Ascending aorta (tissue), 2 donors: ENCODE results near the gene NUAK1. TPM values are rescaled to one million over a fixed set of nuclear protein-coding genes. Genes with fewer than 3 reads are reported as not detected.
A peak's percentile ranks its signal among the peaks of the same experiment; 100 is the strongest.

Experiments
- DNase-seq, 2 donors: peaks; one replicate each; pipeline ENCODE4 v3.0.0-alpha.2; 2019; ENCODE audit warnings: low spot score in 2 of 2
- H3K27ac ChIP-seq, 2 donors: fragments of 200-600 bp; sonication (generic); one replicate each; pipeline ENCODE4 v1.5.1; 2016 to 2017; ENCODE audit warnings: mild to moderate bottlenecking in 1 of 2
- H3K27me3 ChIP-seq: fragments of 200-600 bp; sonication (generic); one replicate; pipeline ENCODE4 v1.5.1; 2017
- H3K36me3 ChIP-seq, 2 donors: fragments of 200-600 bp; sonication (generic); one replicate each; pipeline ENCODE4 v1.5.1; 2016
- H3K4me1 ChIP-seq, 2 donors: fragments of 200-600 bp; sonication (generic); one replicate each; pipeline ENCODE4 v1.5.1; 2016 to 2017; ENCODE audit warnings: mild to moderate bottlenecking in 1 of 2
- H3K4me3 ChIP-seq, 2 donors: fragments of 200-600 bp; sonication (generic); one replicate each; pipeline ENCODE4 v1.5.1; 2016 to 2017; ENCODE audit warnings: mild to moderate bottlenecking in 1 of 2
- H3K9me3 ChIP-seq, 2 donors: fragments of 200-600 bp; sonication (generic); one replicate each; pipeline ENCODE4 v1.5.1; 2016
- CTCF ChIP-seq, 3 experiments: fragments of 200-600 bp in 2 of 3; fragments of 450-650 bp in 1 of 3; sonication (generic) in 2 of 3; IDR thresholded peaks; one replicate each; pipeline ENCODE4 v1.5.1; 2016 to 2019; ENCODE audit warnings: antibody characterized with exemption in 3 of 3, mild to moderate bottlenecking in 1 of 3, moderate library complexity in 1 of 3
- intact Hi-C: fragments of 100-400 bp; cut with DNase I; formaldehyde crosslinking; loops from one replicate; pipeline ENCODE4 v1.15.1; 2023
- total RNA-seq: library from RNA; depleted of rRNA; stranded (reverse); fragments of >200 nt; gene quantifications from one replicate; pipeline ENCODE4 v1.1.0, GENCODE V29; 2016

The NUAK1 gene
- total RNA-seq, 1 donor from 2014 or later = 29.7 TPM

GRCh38 chr12:106085213-106085612 lies 53.5 kb downstream of the NUAK1 start:
- intact Hi-C loops = no loop called here
- no peak for TF ChIP-seq CTCF (IDR thresholded peaks at IDR 0.05)
- no peaks in the 10 kb centered on the region for H3K9me3 ChIP-seq
- no peak overlapping the region for H3K4me3 ChIP-seq
- DNase-seq = no peak
- peaks cover 11 to 21% of the 10 kb centered on the region in 2 donors for H3K36me3 ChIP-seq
- no peaks in the 10 kb centered on the region for H3K27me3 ChIP-seq
- peak overlapping the region; percentile 88 to 92 for H3K27ac ChIP-seq
- peaks cover 15 to 63% of the 10 kb centered on the region in 2 donors for H3K4me1 ChIP-seq

GRCh38 chr12:106084759-106085158 lies 54.0 kb downstream of the NUAK1 start:
- Histone ChIP-seq H3K4me1 (peaks cover 10 to 63% of the 10 kb centered on the region in 2 donors), H3K9me3 (no peaks in the 10 kb centered on the region), H3K4me3 (no peak overlapping the region), H3K27me3 (no peaks in the 10 kb centered on the region), H3K27ac (peak overlapping the region; percentile 88 to 92), H3K36me3 (peaks cover 11 to 21% of the 10 kb centered on the region in 2 donors)
- no peak for TF ChIP-seq CTCF (IDR thresholded peaks at IDR 0.05)
- no peak for DNase-seq
- intact Hi-C loops = no loop called here

- intact Hi-C loops = no loop called here
- Histone ChIP-seq H3K4me3 (no peak overlapping the region), H3K36me3 (peaks cover 11 to 21% of the 10 kb centered on the region in 2 donors), H3K27ac (peak overlapping the region; percentile 88 to 92), H3K9me3 (no peaks in the 10 kb centered on the region), H3K27me3 (no peaks in the 10 kb centered on the region), H3K4me1 (peaks cover 5 to 63% of the 10 kb centered on the region in 2 donors)
- TF ChIP-seq CTCF (IDR thresholded peaks at IDR 0.05) = no peak
- DNase-seq = peak in 1 of 2 donors; percentile 65
These were observed 54.6 kb downstream of the NUAK1 start for GRCh38 chr12:106084014-106084671.

- Histone ChIP-seq H3K27ac (peak overlapping the region; percentile 88 to 92), H3K4me1 (peaks cover 8 to 61% of the 10 kb centered on the region in 2 donors), H3K9me3 (no peaks in the 10 kb centered on the region), H3K27me3 (no peaks in the 10 kb centered on the region), H3K36me3 (peaks cover 11 to 21% of the 10 kb centered on the region in 2 donors), H3K4me3 (no peak overlapping the region)
- peak in 1 of 2 donors; percentile 62 for DNase-seq
- TF ChIP-seq CTCF (IDR thresholded peaks at IDR 0.05) = no peak
- intact Hi-C loops = no loop called here
These were observed 56.3 kb downstream of the NUAK1 start for GRCh38 chr12:106082216-106083175.

GRCh38 chr12:106081606-106082005 lies 57.1 kb downstream of the NUAK1 start:
- H3K4me1 ChIP-seq = peaks cover 8 to 64% of the 10 kb centered on the region in 2 donors
- peak in 1 of 2 donors; percentile 54 for DNase-seq
- peaks cover 9 to 18% of the 10 kb centered on the region in 2 donors for H3K36me3 ChIP-seq
- intact Hi-C loops = no loop called here
- H3K4me3 ChIP-seq = no peak overlapping the region
- TF ChIP-seq CTCF (IDR thresholded peaks at IDR 0.05) = no peak
- no peaks in the 10 kb centered on the region for H3K27me3 ChIP-seq
- H3K9me3 ChIP-seq = no peaks in the 10 kb centered on the region
- peak overlapping the region; percentile 88 to 92 for H3K27ac ChIP-seq
